Erythroblast (primary cell): ENCODE results near the gene MINDY4.

Experiments
- GATA1 ChIP-seq: IDR thresholded peaks from 2 replicates; pipeline ENCODE4 v1.6.1; 2011; ENCODE audit warnings: low read depth, mild to moderate bottlenecking, control low read depth, low read length, moderate library complexity
- POLR2A ChIP-seq: IDR thresholded peaks from 2 replicates; pipeline ENCODE4 v1.6.1; 2011; ENCODE audit warnings: mild to moderate bottlenecking, low read length

DNA sequence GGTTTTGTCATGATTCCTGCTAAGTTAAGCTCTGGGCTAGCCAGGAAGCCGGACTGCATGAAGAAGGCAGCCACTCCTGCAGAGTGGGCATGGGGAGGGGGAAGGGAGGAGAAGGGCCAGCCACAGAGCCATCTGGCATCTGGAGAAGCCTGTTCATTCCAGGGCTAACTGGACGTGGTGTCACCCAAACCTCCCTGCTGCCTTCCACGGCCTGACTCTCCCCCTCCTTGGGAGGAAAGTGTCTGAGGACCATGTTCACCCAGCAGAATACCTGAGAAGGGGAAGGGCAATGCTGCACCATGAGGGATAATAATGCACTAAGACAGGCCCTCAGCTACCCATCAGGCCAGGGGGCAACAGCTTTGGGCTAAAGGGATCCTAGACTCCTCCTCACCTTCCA lies 155.8 kb downstream of the MINDY4 start:
- TF ChIP-seq POLR2A (no peak), GATA1 (no peak)
